Stimulated activated CD4-positive, alpha-beta T cell treated with anti-CD3 and anti-CD28 coated beads, TNF-alpha, amount 100 ng/mL, for 24 hours (primary cell): ENCODE measurements around the gene GAA.

Experiments
- DNase-seq, 3 experiments: peaks; one replicate each; pipeline ENCODE4 v3.0.0-alpha.2; 2020; ENCODE audit warnings: low read depth in 3 of 3

Gene GAA

GRCh38 chr17:80116921-80117380, 15.6 kb downstream of the GAA start:
- DNase-seq, result no peak

DNA sequence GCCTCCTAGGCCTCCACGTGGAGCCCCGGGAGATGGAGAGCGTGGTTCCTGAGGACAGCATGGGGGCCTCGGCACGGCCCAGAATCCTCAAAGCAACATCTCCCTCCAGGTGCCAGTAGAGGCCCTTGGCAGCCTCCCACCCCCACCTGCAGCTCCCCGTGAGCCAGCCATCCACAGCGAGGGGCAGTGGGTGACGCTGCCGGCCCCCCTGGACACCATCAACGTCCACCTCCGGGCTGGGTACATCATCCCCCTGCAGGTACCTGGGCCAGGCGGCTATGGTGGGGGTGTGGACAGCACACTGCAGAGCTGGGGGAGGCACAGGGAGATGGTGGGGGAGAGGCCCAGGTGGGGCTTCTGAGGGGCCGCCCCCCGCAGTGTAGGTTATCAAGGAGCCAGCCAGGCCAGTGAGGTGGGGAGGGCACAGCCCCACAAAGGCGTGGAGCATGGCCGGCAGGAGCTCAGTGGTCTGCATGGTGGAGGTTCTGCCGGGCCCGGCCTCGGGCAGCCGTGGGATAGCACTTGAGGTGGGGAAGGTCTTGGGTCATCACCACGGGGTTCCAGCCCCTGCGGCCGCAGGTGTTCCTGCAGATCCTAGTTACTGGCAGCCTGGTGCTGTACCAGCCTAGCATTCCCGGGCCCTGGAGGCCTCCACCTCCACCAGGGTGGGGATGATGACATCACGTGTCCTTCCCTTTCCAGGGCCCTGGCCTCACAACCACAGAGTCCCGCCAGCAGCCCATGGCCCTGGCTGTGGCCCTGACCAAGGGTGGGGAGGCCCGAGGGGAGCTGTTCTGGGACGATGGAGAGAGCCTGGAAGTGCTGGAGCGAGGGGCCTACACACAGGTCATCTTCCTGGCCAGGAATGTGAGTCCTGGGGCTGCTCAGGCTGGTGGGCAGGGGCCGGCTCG, 16.4 kb downstream of the GAA start:
- DNase-seq, result no peak

GRCh38 chr17:80118601-80119270, 17.4 kb downstream of the GAA start:
- no peak for DNase-seq

DNA sequence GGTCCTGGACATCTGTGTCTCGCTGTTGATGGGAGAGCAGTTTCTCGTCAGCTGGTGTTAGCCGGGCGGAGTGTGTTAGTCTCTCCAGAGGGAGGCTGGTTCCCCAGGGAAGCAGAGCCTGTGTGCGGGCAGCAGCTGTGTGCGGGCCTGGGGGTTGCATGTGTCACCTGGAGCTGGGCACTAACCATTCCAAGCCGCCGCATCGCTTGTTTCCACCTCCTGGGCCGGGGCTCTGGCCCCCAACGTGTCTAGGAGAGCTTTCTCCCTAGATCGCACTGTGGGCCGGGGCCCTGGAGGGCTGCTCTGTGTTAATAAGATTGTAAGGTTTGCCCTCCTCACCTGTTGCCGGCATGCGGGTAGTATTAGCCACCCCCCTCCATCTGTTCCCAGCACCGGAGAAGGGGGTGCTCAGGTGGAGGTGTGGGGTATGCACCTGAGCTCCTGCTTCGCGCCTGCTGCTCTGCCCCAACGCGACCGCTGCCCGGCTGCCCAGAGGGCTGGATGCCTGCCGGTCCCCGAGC, 17.9 kb downstream of the GAA start:
- DNase-seq, result no peak

DNA sequence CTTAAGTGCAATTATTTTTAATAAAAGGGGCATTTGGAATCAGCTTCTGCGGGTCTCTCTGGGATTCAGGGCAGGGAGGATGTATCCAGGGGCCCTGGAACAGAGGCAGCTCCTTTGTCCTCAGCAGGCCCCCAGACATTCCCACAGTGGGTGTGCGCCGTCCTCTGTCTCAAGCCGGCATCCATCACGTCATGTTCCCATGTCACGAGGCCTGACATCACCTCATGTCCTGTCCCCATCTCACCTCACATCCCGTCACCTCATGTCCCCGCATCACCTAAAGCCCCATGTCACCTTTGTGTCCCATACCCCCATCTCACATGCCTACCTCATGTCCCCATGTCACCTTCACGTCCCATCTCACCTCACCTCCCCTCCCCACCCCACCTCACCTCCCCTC, 18.5 kb downstream of the GAA start:
- DNase-seq, result no peak

DNA sequence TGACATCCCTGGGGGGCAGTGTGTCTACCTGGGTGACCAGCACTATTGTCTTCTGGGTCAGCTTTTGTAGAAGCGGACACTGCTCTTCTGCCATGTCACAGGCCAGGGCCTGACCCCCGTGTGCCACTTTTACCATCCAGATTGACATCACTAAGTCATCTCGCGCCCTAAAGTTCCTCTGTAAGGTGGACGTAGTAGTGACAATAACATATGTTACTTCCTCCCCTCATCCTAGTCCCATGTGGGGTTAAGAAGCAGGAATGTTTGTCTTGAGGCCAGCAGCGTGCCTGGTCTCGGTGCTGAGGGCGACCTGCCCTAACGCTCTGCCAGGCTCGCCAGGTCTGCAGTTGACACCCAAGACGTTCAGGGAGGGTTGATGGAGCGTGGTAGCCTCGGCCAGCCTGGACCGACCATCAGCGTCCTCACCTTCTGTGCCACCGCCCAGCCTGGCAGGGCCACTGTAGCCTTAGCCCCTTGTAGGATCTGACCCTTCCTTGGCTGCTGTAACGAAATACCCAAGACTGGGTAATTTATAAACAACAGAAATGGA, 20.7 kb downstream of the GAA start:
- no peak for DNase-seq

DNA sequence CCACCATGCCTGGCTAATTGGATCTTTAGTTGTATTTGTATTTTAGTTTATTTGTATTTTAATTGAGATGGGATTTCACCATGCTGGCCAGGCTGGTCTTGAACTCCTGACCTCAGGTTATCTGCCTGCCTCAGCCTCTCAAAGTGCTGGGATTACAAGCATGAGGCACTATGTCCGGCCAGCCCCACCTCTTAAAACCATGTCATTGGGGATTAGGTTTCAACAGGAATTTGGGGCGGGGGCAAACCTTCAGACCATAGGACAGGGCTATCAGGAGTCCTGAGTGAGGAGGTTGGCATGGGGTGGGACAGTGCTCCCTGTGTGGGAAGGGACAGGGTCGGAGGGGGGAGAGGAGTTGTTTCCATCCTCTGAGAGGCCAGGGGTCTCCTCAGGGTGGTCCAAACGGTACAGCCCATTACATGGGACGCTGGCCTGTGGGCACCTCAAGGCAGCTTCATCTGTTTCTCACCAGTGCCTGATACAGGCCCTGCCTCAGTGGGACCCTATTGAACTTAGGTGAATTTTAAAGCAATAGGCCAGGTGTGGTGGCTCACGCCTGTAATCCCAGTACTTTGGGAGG, 21.6 kb downstream of the GAA start:
- DNase-seq, result no peak

DNA sequence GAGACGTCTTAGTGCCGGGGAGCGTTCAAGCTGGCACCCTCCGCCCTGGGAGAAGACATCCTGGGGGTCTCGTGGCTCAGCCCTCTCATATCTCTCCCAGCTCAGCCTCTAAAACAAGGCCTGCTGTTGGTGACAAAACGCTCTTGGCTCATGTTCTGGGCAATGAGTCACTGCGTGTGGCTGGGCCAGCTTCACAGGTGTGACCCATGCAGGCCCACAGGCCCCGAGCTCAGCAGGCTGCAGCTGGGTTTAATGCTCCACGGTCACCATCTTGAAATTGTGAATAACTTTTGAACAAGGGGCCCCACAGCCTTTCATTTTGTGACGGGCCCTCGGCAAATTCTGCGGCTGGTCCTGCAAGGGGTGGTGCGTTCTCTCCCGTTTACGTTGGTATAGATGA, 22.4 kb downstream of the GAA start:
- no peak for DNase-seq

DNA sequence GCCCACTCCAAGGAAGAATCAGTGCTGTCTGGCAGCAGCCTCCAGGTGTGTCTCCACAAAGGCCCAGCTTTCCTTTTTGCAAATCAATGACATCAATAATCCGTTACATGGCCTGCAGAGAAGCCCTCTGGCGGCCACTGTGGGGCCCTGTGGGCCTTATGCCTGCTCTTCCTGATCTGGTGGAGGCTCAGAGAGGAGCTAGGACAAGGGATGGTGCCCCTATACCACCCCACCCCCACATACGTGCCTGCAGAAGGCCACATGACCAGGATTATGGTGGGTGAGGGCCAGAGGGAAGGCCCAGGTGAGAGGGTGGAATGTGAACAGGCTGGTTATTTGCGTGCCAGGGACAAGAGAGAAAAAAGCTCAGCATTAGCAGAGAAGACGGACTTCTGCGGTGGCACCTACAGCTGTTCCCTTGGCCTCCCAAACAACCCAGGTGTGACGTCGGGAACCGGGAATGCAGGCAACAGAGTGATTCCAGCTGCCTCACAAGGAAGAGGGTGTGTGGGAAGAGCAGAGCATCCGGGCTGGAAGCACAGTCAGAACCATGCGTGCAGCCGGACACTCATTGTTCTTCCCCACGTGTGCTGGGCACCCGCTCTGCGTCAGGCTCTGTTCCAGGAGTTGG, 23.1 kb downstream of the GAA start:
- DNase-seq, result no peak

DNA sequence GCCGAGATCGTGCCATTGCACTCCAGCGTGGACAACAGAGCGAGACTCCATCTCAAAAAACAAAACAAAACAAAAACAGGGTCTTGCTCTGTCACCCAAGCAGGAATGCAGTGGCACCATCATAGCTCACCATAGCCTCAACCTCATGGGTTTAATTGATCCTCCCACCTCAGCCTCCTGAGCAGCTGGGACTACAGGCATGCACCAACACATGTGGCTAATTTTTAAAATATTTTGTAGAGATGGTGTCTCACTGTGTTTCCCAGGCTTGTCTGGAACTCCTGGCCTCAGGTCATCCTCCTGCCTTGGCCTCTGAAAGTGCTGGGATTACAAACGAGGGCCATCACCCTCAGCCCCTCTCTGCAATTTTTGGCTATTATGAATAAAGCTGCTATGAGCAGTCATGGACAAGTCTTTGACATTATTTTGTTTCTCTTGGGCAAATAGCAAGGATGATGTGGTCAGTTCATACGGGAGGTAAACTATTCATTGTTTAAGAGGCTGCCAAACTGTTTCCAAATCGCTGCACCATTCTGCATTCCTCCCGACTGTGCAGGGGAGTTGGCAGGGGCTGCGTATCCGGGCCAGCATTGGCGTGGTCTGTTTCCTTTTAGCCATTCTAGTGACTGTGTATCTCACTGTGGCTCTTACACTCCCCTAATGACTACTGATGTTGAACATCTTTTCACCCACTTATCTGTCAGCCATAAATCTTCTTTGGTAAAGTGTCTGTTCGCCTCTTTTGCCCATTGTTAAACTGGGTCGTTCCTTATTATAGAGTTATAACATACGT, 24.5 kb downstream of the GAA start:
- DNase-seq, result no peak

DNA sequence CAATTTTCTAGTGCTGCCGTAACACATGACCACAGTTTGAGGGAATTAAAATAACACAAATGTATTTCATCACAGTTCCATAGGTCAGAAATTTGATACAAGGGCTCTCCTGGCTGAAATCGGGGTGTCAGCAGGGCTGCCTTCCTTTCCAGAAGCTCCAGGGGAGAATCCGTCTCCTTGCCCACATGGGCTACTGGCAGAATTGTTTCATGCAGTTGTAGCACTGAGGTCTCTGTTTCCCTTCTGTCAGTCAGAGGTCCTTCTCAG, 25.0 kb downstream of the GAA start:
- no peak for DNase-seq

GRCh38 chr17:80129006-80129565, 27.7 kb downstream of the GAA start:
- DNase-seq, result no peak

DNA sequence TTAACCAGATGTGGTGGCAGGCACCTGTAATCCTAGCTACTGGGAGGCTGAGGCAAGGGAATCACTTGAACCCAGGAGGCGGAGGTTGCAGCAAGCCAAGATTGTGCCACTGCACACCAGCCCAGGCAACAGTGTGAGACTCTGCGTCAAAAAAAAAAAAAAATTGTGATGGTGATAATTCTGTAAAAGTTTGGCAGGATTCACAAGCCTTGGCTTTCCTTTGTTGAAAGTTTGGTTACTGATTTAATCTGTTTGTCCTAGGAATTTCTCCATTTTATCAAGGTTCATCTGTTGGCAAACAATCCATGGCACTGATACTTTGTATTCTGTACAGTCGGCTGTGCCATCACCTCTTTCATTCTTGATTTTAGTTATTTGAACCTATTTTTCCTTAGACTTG, 29.6 kb downstream of the GAA start:
- DNase-seq, result no peak

- no peak for DNase-seq
Measured at GRCh38 chr17:80132906-80133625, 31.7 kb downstream of the GAA start.

DNA sequence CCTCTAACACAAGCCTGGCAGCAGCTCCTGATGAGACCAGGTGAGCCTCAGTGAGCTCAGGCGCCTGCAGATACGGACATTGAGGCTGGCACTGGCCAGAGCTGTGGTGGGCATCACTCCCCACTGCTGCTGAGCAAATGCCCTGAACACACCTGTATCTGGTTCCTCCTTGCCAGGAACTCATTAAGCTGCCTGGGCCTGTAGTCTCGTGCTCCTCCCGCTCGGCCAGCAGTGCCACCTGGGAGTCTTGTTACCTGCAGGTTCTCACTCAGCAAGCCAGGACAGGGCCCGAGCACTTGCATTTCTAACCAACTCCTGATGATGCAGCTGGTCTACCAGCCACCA, 32.2 kb downstream of the GAA start:
- no peak for DNase-seq

GRCh38 chr17:80137131-80137530, 35.8 kb downstream of the GAA start:
- DNase-seq, result no peak

GRCh38 chr17:80138856-80139426, 37.6 kb downstream of the GAA start:
- no peak for DNase-seq

DNA sequence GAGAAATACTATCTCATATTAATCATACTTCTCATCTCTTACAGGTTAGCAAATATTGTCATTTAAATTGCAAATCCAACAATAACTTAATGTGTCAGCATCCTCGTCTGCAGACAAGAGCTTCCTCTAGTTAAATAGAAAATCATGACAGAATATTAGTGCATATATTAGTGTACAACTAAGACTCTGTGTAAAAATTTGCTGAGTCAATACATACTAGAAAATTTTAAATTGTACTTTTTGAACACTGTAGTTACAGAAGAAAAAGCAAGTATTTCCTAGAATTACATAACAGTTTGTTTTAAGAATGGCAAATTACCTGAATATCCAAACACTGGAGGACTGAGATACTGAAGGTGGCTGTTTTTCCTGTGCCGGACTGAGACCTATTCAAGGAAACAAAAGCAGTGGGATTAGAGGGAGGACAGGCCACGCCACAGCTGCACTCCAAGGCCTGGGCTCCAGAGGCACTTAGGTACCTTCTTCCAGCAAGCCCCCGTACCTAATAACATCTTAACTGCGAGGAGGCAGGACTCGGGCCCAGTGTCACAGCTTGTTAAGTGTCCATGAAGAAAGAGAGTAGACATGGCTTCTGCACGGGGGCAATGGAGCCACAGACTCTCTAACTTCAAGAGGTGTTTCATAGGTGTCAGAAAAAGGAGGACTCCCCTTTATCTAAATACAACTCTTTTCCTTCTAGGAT, 40.2 kb downstream of the GAA start:
- DNase-seq, result no peak

GRCh38 chr17:80142929-80143328, 41.5 kb downstream of the GAA start:
- no peak for DNase-seq
